Heart right ventricle (tissue), 16 donors: ENCODE measurements around the gene OR8B12. TPM values are rescaled to one million over a fixed set of nuclear protein-coding genes. Genes with fewer than 3 reads are reported as not detected.

Source experiments
- ATAC-seq, 8 donors: fragments of 200-7000 bp; cut with Tn5 transposase; one replicate each; pipeline ENCODE4 v1.9.1; 2020; ENCODE audit warnings: mild to moderate bottlenecking in 8 of 8, moderate library complexity in 8 of 8, moderate number of reproducible peaks in 1 of 8
- DNase-seq, 2 donors: peaks; one replicate each; pipeline ENCODE4 v3.0.0-alpha.2; 2020
- H3K27ac ChIP-seq, 10 donors: fragments of 200-600 bp; sonication (generic) in 2 of 10; one replicate each; pipeline versions ENCODE4 v1.5.0 to v1.8.0; 2020 to 2022; ENCODE audit warnings: mild to moderate bottlenecking in 3 of 10
- H3K27me3 ChIP-seq, 7 donors: fragments of 200-600 bp; one replicate each; pipeline ENCODE4 v1.8.0; 2021 to 2022; ENCODE audit warnings: mild to moderate bottlenecking in 2 of 7
- H3K36me3 ChIP-seq, 9 donors: fragments of 200-600 bp; sonication (generic) in 1 of 9; one replicate each; pipeline versions ENCODE4 v1.5.0 to v1.8.0; 2020 to 2022; ENCODE audit warnings: mild to moderate bottlenecking in 2 of 9
- H3K4me1 ChIP-seq, 9 donors: fragments of 200-600 bp; sonication (generic) in 1 of 9; one replicate each; pipeline versions ENCODE4 v1.5.0 to v1.8.0; 2020 to 2022; ENCODE audit warnings: mild to moderate bottlenecking in 4 of 9
- H3K4me3 ChIP-seq, 10 donors: fragments of 200-600 bp; sonication (generic) in 2 of 10; one replicate each; pipeline versions ENCODE4 v1.5.0 to v1.8.0; 2020 to 2022; ENCODE audit warnings: mild to moderate bottlenecking in 7 of 10, moderate library complexity in 2 of 10
- H3K9me3 ChIP-seq, 11 donors: fragments of 200-600 bp in 10 of 11; sonication (generic) in 2 of 11; one replicate each; pipeline versions ENCODE4 v1.5.0 to v1.8.0; 2013 to 2022; ENCODE audit warnings: mild to moderate bottlenecking in 2 of 11, control low read depth in 1 of 11, moderate library complexity in 1 of 11
- CTCF ChIP-seq, 9 donors: fragments of 200-600 bp; sonication (generic) in 2 of 9; IDR thresholded peaks; one replicate each; pipeline versions ENCODE4 v1.5.0 to v1.8.0; 2021 to 2022; ENCODE audit warnings: antibody characterized with exemption in 9 of 9, mild to moderate bottlenecking in 5 of 9, moderate library complexity in 1 of 9
- WGBS, 2 donors: extraction: QIAGEN DNeasy Blood & Tissue Kit; methylation state at CpG; one replicate each; pipeline ENCODE4 v1.1.7; 2013; ENCODE audit warnings: inconsistent platforms in 1 of 2; 5-methylcytosine and 5-hydroxymethylcytosine counted together
- intact Hi-C, 10 donors: fragments of 100-400 bp; cut with DNase I; formaldehyde crosslinking; loops; one replicate each; pipeline versions ENCODE4 v1.11.1 to v1.14.2; 2022
- polyA plus RNA-seq, 2 donors: library from polyadenylated mRNA; stranded (reverse); fragments of 200-250 nt; gene quantifications; one replicate each; pipeline ENCODE4 v1.2.3, GENCODE V29; 2013
- total RNA-seq, 10 donors: library from RNA; stranded (reverse); fragmentation: NEBNext Ultra II Directional in 3 of 10; extraction: Animal tissue kit (Norgen Biotek cat#: 25700) in 3 of 10; gene quantifications; one replicate each; pipeline versions ENCODE4 v1.2.1 to v1.2.4, GENCODE V29; 2021 to 2023
- donor health status: Arrhythmogenic right ventricular cardiomyopathy.
- donor health status: ischemic (EF 13 %, LVEDD 7.1; RV severe dilation, severe dysfunction).
- donor health status: healthy with polysubstance abuse.
- donor health status: DM: no; HTN: yes; CAD: no.
- donor health status: DM: no; HTN: no; CAD: no.
- donor health status: ischemic (EF 25% LVEDD 6.9; RV normal size, moderate dysfunction).
- donor health status: ischemic (EF 25% LVEDD 5.7; RV mildly dilated, moderate dysfunction).
- donor health status: healthy.
- donor health status: DM: yes; HTN: yes; CAD: no.
- donor health status: Ischemic cardiomyopathy.
- donor health status: ischemic (EF 35%, LVEDD 5.7; RV mildly dilated, moderate dysfunction).
- donor health status: nonischemic (EF 11% LVEDD 7.7; RV severe dilation, severe dysfunction).
- donor health status: DM: yes; HTN: yes; CAD: no.
- donor health status: PGD.
- donor health status: ischemic (EF 29% LVEDD 5.4; RV normal size, mild dysfunction).
- donor health status: nonischemic (EF 23%, LVEDD 6.1; RV moderate dilation, normal function).

The OR8B12 gene
- total and polyA plus RNA-seq, 12 donors, result not detected

DNA sequence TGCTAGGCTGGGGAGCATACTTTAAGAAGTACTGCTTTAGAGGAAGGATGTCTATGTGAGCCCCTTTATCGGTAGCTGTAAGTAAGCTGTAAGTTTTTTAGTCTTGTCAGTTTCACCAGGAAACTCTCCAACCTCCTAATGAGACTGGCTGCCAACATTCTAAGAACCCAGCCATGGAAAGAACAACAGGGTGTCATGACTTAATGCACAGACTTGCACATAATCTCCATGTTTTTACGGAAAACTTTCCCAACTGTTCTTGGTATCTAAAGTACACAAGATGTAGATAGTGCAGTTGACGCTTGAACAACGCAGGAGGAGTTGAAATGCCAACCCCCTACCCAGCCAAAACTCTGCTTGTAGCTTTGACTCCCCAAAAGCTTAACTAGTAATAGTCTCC is 35.3 kb upstream of the OR8B12 start:
- no peaks in the 10 kb centered on the region for H3K36me3 ChIP-seq
- DNase-seq (no peak), ATAC-seq (peak in 1 of 8 donors; percentile 29)
- TF ChIP-seq CTCF (IDR thresholded peaks at IDR 0.05), result no peak
- H3K27ac ChIP-seq, result no peak overlapping the region
- peaks cover 0 to 10% (median 0%) of the 10 kb centered on the region in 11 donors for H3K9me3 ChIP-seq
- H3K27me3 ChIP-seq, result no peaks in the 10 kb centered on the region
- intact Hi-C loops, result no loop called here
- WGBS, 2 donors, result 51 to 62% methylated on average over 4 of the region's 4 CpGs
- peaks cover 0 to 10% (median 0%) of the 10 kb centered on the region in 9 donors for H3K4me1 ChIP-seq
- H3K4me3 ChIP-seq, result no peak overlapping the region

GRCh38 chr11:124577716-124578427 is 34.4 kb upstream of the OR8B12 start:
- Histone ChIP-seq H3K36me3 (no peaks in the 10 kb centered on the region), H3K4me3 (no peak overlapping the region), H3K27ac (no peak overlapping the region), H3K9me3 (peaks cover 0 to 12% (median 0%) of the 10 kb centered on the region in 11 donors), H3K4me1 (peaks cover 0 to 10% (median 0%) of the 10 kb centered on the region in 9 donors), H3K27me3 (no peaks in the 10 kb centered on the region)
- WGBS, 2 donors, result 56 to 66% methylated on average over 6 of the region's 6 CpGs
- intact Hi-C loops, result no loop called here
- no peak for TF ChIP-seq CTCF (IDR thresholded peaks at IDR 0.05)
- peak in 6 of 8 donors; percentile 23 to 68 (median 58) for ATAC-seq
- DNase-seq, result no peak

DNA sequence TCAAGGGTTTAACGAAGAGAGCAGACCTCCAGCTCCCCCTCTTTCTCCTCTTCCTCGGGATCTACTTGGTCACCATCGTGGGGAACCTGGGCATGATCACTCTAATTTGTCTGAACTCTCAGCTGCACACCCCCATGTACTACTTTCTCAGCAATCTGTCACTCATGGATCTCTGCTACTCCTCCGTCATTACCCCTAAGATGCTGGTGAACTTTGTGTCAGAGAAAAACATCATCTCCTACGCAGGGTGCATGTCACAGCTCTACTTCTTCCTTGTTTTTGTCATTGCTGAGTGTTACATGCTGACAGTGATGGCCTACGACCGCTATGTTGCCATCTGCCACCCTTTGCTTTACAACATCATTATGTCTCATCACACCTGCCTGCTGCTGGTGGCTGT is 26.7 kb upstream of the OR8B12 start:
- Histone ChIP-seq H3K27ac (no peak overlapping the region), H3K4me3 (no peak overlapping the region), H3K36me3 (no peaks in the 10 kb centered on the region), H3K27me3 (no peaks in the 10 kb centered on the region), H3K4me1 (no peaks in the 10 kb centered on the region), H3K9me3 (peaks cover 0 to 12% (median 0%) of the 10 kb centered on the region in 11 donors)
- 85 to 89% methylated on average over 7 of the region's 7 CpGs for WGBS, 2 donors
- DNase-seq, result no peak
- ATAC-seq, result no peak
- no peak for TF ChIP-seq CTCF (IDR thresholded peaks at IDR 0.05)
- intact Hi-C loops, result no loop called here

GRCh38 chr11:124569697-124570096 is 26.2 kb upstream of the OR8B12 start, which contains the start of gene OR8A1:
TSS of gene OR8A1 (plus strand) at chr11:124569997. CDS start at chr11:124570120, 123 bp downstream.
- Histone ChIP-seq H3K27me3 (no peaks in the 10 kb centered on the region), H3K4me1 (no peaks in the 10 kb centered on the region), H3K9me3 (peaks cover 0 to 11% (median 0%) of the 10 kb centered on the region in 11 donors), H3K36me3 (no peaks in the 10 kb centered on the region), H3K27ac (no peak within 1 kb of the TSS), H3K4me3 (no peak within 1 kb of the TSS)
- no peak for TF ChIP-seq CTCF (IDR thresholded peaks at IDR 0.05)
- intact Hi-C loops, result no loop called here
- WGBS, 2 donors, result 44 to 59% methylated on average over 4 of the region's 4 CpGs
- ATAC-seq (no peak), DNase-seq (no peak)
